HG03575 (cell line): ENCODE results near the gene COPS7B.
A peak's percentile ranks its signal among the peaks of the same experiment; 100 is the strongest.
"Not testable (repeated sequence)": the region's sequence is repeated elsewhere in the genome, so short reads cannot be mapped to it uniquely, and the experiment has no call there.

Experiments used
- ATAC-seq: cut with Tn5 transposase; IDR thresholded peaks from one replicate; pipeline ENCODE4 v1.9.1; 2021; ENCODE audit not compliant: unreplicated experiment, insufficient number of reproducible peaks, low FRiP score; ENCODE audit errors: extremely low read depth

Gene COPS7B

GRCh38 chr2:231786177-231786916, at the start of gene COPS7B:
TSS of gene COPS7B (plus strand) at chr2:231786445. CDS start at chr2:231788571, 2,126 bp downstream.
- ATAC-seq, result no peak

GRCh38 chr2:231737761-231738160, 48.5 kb upstream of the COPS7B start:
- no peak for ATAC-seq

DNA sequence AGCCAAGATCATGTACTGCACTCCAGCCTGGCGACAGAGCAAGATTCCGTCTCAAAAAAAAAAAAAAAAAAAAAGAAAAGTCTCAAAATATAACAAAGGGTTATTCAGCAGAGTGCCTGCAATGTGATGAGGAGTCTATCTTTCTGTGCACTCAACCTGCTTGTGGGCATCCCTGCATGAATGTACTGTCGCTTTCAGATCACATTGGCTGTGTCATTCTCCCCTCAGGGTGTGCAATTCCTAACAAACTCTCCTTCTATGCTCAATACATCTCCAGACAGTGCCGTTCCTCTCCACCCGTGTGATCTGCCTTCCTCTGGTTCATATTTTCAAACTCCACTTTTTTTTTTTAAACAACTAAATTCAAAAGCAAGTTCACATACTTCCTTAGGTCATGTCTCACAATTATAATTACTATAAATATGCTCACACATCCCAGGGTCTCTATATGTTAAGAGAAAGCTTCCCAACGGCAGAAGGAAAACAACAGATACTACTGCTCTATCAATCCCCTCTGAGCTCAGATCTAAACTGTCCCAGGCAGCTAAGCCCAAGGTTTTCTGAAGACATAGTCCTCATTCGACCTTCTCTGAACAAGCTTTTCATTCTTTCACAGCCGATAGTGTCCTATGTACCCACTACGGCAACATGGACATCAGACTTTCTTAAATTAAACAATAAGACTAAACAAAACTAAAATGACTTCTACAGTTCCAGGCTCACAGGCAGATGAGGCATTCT, 42.7 kb upstream of the COPS7B start:
- ATAC-seq, result no peak

- ATAC-seq, result no peak
Observed at GRCh38 chr2:231745303-231746038, 40.8 kb upstream of the COPS7B start.

- ATAC-seq, result not testable (repeated sequence)
Observed at GRCh38 chr2:231748153-231748896, 37.9 kb upstream of the COPS7B start.

GRCh38 chr2:231749016-231749415, 37.2 kb upstream of the COPS7B start:
- not testable (repeated sequence) for ATAC-seq

- ATAC-seq, result no peak
Observed at GRCh38 chr2:231751042-231751815, 35.0 kb upstream of the COPS7B start.

DNA sequence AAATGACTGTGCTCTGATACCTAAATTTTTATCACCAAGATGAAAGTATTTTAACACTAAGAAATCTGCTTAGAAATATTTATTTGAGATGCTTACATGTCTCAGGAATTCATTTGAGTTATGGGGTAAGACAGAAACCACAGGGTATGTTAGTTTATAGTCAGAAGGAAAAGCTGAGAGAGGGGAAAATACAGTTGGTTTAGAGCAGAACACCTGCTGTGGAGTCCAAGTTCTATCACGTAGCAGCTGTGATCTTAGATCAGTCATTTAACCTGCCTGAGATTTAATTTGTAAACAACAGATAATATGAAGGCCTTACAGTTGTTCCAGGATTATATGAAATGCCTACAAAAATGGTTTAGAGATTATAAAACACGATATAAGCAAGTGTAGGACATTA, 34.2 kb upstream of the COPS7B start:
- no peak for ATAC-seq

DNA sequence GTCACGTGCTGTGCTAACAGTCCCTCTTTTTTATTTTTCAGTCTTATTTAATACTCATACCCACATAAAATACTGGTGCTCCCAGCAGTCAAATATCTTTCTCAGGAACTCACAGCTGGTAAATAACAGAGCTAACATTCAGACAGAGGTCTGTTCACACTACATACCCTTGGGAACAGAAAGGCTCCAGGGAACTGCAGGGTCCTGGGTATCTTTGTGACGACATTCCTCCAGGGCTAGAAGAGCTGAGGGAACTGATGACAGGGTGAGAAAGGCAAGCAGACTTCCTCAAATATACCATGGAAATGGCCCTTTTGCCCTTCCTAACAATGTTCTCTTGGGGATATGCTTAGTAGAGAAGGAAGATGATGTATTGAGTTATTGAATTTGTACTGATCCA, 24.5 kb upstream of the COPS7B start:
- ATAC-seq, result no peak

GRCh38 chr2:231764124-231764523, 22.1 kb upstream of the COPS7B start:
- ATAC-seq, result no peak

GRCh38 chr2:231764760-231765159, 21.5 kb upstream of the COPS7B start:
- no peak for ATAC-seq

DNA sequence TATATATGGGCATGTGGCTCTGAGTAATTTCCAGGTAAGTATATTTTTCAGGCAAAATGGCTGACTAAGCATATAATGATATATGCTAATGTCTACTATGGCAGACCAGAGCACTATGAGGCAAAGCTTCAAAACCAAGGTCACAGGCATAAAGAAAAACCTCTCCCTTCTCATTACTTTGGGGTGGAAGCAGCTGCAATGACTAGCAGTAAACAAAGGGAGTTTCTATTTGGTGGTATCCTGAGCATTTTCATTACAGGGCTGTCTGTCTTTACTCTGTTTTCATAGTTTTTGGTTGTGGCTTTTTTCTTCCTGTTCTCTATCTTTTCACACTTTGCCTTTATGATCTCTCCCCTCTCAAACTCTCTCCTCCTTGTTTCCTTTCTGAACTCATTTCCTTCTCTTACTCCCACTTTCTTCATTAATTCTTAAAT, 20.7 kb upstream of the COPS7B start:
- no peak for ATAC-seq

GRCh38 chr2:231769170-231770136, 16.8 kb upstream of the COPS7B start:
- ATAC-seq, result no peak

DNA sequence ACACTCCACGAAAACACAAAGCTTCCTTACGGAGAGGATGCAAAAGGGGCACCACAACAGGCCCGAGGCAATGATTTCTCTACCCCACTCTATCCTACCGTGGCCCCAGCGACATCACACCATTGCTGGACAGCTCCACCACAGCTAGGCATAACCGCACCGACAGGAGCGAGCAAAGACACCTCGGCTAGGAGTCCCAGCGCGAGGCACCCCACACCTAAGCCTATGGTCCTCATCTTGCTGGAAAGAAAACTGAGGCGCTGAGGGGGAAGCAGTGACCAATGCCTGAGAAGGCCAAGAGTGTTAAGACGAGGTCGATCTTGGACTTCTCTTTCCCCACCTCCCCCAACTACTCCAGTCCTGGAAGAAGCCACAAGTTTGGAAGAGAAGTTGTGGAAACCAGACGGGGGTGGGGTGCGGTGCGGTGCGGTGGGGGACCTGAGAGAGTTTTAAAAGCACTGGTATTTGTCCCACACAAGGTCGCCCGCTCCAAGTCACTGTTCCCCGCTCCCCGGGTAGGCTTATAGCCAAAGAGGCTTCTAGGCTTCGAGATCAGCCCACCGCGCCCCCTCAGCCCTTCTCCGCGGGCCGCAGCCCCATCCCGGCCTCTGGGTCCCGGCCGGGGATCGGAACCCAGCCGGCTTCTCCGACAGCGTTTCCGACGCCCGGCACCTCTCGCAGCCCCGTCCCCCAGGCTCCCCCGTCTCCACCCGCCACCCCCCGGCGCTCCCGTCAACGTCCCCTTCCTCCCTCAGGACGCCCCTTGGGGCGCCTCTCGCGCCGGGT, 5.9 kb upstream of the COPS7B start:
- ATAC-seq, result no peak

- ATAC-seq, result peak; percentile 43
Observed at GRCh38 chr2:231780909-231781797, 5.1 kb upstream of the COPS7B start, which contains the start of gene PDE6D. TSS of gene PDE6D (minus strand) at chr2:231781282. CDS start at chr2:231781114, 168 bp downstream.
